Measurements from ENCODE around the gene BCL2L13. TPM values are rescaled to one million over a fixed set of nuclear protein-coding genes. Genes with fewer than 3 reads are reported as not detected.
A peak's percentile ranks its signal among the peaks of the same experiment; 100 is the strongest.

Gene BCL2L13
- total RNA-seq, 2 donors from 2014 or later = 19.8 to 35.0 TPM

DNA sequence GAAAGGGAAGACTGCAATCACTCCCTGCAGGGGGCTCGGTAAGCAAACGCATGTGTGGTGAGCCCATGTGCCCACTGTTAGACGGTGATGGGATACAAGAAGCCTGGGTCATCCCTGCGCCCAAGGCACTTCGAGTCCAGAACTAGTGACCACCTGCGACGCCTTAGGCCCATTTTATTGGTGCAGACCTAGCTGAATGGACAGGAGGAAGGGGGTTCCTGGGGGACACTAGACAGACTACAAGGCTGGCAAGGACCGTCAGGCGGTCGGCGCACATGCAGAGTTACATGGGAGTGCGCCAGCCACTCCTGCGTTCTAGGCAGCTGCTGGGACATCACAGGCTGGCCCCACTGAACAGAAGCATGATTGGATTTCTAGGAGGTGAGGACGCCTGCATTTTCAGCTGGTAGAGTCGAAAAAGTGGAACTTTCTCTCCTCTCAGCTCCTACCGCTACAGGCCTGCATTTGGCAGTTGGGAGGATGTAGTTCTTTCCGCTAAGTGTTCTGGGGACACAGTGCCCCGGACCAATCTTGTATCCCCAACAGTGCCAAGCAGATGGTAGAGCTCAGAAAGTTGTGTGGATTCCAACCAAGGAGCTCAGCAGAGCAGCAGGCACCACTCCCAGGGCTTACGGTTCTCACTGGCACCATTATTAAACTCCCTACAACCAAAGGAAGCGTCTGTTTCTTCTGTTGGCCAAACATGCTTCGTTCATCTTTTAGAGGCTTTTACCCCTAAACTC lies 100.0 kb downstream of the BCL2L13 start:
- WGBS, 2 donors = 87 to 89% methylated on average over 21 of the region's 21 CpGs
- Histone ChIP-seq H3K4me1 (no peaks in the 10 kb centered on the region), H3K27me3 (no peaks in the 10 kb centered on the region), H3K4me3 (no peak overlapping the region), H3K36me3 (replicated peaks in 1 of 2; ENCODE audit: insufficient read depth in 1 of 2, low read depth in 2 of 2) (peaks cover 0 to 5% of the 10 kb centered on the region in 2 donors), H3K27ac (no peak overlapping the region), H3K9me3 (no peaks in the 10 kb centered on the region)
- intact Hi-C loops (cut with DNase I) = no loop called here
- DNase-seq (no peak), ATAC-seq (no peak)
- TF ChIP-seq, protein P1, sequence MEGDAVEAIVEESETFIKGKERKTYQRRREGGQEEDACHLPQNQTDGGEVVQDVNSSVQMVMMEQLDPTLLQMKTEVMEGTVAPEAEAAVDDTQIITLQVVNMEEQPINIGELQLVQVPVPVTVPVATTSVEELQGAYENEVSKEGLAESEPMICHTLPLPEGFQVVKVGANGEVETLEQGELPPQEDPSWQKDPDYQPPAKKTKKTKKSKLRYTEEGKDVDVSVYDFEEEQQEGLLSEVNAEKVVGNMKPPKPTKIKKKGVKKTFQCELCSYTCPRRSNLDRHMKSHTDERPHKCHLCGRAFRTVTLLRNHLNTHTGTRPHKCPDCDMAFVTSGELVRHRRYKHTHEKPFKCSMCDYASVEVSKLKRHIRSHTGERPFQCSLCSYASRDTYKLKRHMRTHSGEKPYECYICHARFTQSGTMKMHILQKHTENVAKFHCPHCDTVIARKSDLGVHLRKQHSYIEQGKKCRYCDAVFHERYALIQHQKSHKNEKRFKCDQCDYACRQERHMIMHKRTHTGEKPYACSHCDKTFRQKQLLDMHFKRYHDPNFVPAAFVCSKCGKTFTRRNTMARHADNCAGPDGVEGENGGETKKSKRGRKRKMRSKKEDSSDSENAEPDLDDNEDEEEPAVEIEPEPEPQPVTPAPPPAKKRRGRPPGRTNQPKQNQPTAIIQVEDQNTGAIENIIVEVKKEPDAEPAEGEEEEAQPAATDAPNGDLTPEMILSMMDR (IDR thresholded peaks at IDR 0.05) = no peak
- TF ChIP-seq POLR2A (IDR thresholded peaks at IDR 0.05) = no peak

DNA sequence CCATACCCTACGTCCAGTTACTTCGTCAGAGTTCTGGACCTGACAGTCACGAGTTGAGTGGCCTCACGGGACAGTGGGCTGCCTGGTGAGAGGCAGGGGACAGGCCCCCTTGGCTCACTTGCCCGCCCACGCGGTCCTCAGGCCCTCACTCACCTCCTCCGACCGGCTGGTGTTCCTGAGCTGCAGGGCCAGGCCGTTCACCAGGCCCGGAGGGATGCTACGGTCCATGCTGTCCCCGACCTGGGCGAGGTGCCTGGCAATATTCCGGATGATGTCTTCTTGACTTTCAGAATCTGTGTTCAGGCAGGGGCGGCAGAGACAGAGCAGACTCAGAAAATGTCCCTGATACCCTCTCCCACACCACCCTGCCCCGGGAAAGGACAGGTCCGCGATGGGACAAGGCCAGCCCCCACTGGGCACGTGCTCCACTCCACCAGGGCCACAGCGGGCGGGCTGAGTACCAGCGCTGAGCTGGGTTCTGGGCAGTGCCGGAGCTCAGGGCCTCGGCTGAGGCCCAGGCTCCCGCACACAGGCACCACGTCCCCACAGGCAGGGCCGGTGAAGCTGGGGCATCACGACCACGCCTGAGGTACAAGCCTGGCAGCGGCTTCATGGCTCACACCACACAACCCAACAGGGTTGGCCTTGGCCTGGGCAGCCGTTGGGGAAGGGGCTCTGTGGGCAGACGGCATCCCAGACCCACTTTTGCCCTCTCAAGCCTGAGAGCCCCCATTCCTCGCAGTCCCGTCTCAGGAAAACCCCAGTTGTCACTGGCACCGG lies 100.8 kb downstream of the BCL2L13 start:
- intact Hi-C loops (cut with DNase I) = no loop called here
- TF ChIP-seq POLR2A (IDR thresholded peaks at IDR 0.05) = no peak
- TF ChIP-seq, protein P1 (IDR thresholded peaks at IDR 0.05) = no peak
- no peak for DNase-seq
- H3K27me3 ChIP-seq = no peaks in the 10 kb centered on the region
- no peak overlapping the region for H3K27ac ChIP-seq
- 78 to 86% methylated on average over 9 to 36 of the region's 36 CpGs for WGBS, 2 donors
- H3K4me1 ChIP-seq = no peaks in the 10 kb centered on the region
- H3K9me3 ChIP-seq = no peaks in the 10 kb centered on the region
- no peaks in the 10 kb centered on the region for H3K36me3 ChIP-seq (replicated peaks in 1 of 2; ENCODE audit: insufficient read depth in 1 of 2, low read depth in 2 of 2)
- ATAC-seq = no peak
- H3K4me3 ChIP-seq = no peak overlapping the region

DNA sequence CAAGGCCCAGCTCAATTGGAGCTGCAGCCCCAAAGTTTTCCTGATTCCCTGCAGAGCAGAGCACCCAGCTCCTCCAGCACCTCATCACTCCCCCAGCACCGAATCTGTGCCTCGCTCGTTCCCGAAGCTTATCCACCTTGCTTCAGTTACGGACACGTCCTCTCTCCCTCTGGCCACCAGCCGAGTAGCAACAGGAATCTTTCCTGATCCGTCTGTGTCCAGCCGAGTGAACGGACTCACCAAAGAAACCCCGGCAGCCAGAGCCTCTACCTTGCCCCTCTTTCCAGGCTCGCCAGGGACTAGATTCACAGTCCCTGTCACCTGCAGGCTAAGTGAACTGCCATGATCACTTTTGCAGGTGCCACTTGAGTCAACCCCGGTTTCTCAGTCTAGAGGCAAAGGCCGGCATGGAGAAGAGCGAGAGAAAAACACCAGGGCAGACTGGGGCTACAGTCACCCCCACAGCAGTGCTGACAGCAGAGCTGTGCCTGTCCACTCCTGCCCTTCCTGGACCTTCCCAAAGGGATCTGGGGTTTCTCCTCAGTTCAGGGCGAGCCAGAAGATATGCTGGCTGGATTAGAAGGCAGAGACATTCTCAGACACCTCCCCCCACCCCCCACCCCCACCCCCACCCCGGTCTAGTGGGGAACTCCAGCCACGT lies 103.4 kb downstream of the BCL2L13 start:
- no peak for ATAC-seq
- no peak for TF ChIP-seq POLR2A (IDR thresholded peaks at IDR 0.05)
- TF ChIP-seq, protein P1 (IDR thresholded peaks at IDR 0.05) = no peak
- Histone ChIP-seq H3K4me3 (no peak overlapping the region), H3K27ac (no peak overlapping the region), H3K4me1 (no peaks in the 10 kb centered on the region), H3K9me3 (no peaks in the 10 kb centered on the region), H3K27me3 (no peaks in the 10 kb centered on the region), H3K36me3 (replicated peaks in 1 of 2; ENCODE audit: insufficient read depth in 1 of 2, low read depth in 2 of 2) (no peaks in the 10 kb centered on the region)
- intact Hi-C loops (cut with DNase I) = no loop called here
- 61% methylated on average over 16 to 18 of the region's 18 CpGs for WGBS, 2 donors
- DNase-seq = no peak

DNA sequence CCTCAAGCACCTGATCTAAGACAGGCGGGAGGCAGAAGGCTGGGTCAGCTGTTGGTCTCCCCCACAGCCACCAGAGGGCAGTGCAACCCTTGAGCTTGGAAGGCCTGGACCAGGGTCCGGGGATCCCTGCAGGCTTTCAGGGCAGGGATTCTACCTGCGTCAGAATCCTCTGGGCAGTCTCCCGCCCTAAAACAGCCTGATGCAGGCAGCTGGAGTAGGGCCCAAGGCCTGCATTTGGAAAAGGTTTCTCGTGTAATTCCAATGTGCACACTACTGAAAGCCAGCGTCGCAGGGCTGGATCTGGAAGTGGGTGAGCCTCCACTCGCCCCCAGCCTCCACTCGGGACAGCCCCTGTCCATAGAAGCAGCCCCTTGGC lies 104.0 kb downstream of the BCL2L13 start:
- intact Hi-C loops (cut with DNase I) = no loop called here
- Histone ChIP-seq H3K27ac (no peak overlapping the region), H3K27me3 (no peaks in the 10 kb centered on the region), H3K36me3 (replicated peaks in 1 of 2; ENCODE audit: insufficient read depth in 1 of 2, low read depth in 2 of 2) (no peaks in the 10 kb centered on the region), H3K9me3 (no peaks in the 10 kb centered on the region), H3K4me3 (no peak overlapping the region), H3K4me1 (no peaks in the 10 kb centered on the region)
- ATAC-seq (peak; percentile 68), DNase-seq (peak; percentile 58 to 70 (median 64))
- 42% methylated on average over 9 of the region's 9 CpGs; no CpG with 5 or more reads in 1 of the 2 donors for WGBS, 2 donors
- no peak for TF ChIP-seq POLR2A (IDR thresholded peaks at IDR 0.05)
- TF ChIP-seq, protein P1 (IDR thresholded peaks at IDR 0.05) = peak; percentile 59 to 76 (median 67)
